Fibroblast of upper back skin (primary cell): ENCODE data around the gene OR2T2.
"Not testable (repeated sequence)": the region's sequence is repeated elsewhere in the genome, so short reads cannot be mapped to it uniquely, and the experiment has no call there.

Experiments used
- DNase-seq: peaks from one replicate; pipeline ENCODE4 v3.0.0-alpha.2; 2013

Gene OR2T2

DNA sequence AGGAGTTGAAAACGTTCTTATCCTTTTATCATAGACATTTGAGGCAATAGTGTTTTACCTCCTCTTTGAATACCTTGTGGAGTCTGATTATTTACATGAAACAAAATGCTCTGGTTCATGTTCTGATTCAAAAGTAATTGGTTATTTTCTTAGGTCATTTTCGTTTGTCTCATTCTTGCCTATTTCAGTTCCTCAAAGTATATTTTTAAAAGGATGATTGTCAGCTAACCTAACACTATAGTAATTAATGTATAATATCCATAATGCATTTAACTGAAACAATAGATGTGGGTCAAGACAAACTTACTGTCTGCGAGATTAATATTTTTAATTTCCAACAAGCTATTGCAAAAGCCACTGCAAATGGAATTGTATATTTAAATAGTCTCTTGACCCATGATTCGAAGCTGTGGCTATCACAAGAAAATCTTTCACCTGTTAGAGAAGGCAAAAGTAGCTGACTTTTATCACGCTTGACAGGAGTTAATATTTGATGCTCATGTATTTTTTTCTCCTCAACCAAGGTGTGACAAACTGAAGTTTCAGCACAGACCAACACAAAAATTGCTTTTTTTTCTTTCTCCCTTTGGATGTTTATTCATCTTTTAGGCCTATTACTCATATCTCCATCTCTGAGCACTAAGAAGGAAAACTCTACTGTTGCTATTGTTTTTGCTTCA is 5.2 kb downstream of the OR2T2 start:
- DNase-seq: not testable (repeated sequence)

DNA sequence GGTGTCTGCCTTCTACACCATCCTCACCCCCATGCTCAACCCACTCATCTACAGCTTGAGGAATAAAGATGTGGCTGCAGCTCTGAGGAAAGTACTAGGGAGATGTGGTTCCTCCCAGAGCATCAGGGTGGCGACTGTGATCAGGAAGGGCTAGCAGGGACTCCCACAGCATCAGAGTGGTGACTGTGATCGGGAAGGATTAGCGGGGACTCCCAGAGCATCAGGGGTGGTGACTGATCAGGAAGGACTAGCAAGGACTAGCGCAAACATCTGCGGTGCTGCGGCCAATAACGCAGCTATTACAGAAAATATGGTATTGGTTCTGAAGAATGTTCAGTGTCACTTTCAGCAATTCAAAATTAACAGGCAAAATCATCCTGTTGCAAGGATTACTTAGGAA is 8.2 kb downstream of the OR2T2 start:
- not testable (repeated sequence) for DNase-seq

DNA sequence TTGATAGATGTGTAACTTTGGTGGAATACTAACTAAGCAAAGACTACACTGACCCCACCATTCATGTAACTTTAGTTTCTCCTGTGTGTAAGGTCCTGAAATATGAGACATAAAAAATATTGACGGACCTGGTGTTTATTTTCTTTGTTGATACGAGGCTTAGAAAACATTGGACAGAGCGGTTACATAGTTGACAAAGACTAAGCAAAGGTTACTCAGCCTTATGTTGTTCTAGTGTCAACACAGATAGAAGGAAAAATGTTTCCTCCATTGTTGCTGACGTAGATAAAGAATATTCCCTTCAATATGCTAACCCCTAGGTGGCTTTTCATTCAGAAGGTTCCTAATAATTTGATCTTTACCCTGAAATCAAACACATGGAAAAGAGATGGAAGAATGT is 9.6 kb downstream of the OR2T2 start:
- DNase-seq: not testable (repeated sequence)

DNA sequence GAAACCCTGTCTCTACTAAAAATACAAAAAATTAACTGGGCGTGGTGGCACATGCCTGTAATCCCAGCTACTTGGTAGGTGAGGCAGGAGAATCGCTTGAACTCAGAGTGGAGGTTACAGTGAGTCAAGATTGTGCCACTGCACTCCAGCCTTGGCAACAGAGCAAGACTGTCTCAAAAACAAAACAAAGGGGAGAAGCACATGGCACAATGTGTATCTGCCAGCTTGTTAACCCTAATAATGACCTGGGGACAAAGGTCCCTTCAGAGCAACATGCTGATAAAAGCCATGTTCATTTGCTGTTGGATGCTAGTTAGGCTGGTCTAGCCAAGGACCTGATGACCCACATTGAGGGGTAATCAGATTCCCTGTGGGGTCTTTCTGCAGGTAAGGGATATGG is 11.2 kb downstream of the OR2T2 start:
- DNase-seq: not testable (repeated sequence)

DNA sequence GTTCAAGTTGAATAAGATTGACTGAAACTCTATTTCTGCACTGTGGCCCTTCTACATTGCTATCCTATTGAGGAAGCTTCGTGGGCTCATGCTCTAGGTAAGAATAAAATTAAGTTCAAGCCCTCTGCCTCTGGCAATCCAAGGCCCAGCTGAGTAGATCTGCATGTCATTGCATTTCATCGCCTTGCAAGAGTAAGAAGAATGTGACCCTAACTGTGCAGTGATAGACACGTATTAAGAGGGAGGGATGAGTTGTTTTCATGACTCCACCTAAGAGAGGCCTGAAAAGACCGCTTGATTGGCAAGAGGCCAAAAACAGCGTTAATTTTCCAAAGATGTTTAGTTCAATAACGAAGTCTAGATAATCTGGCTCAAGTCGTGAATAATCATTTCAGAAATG is 13.7 kb downstream of the OR2T2 start:
- DNase-seq: not testable (repeated sequence)

DNA sequence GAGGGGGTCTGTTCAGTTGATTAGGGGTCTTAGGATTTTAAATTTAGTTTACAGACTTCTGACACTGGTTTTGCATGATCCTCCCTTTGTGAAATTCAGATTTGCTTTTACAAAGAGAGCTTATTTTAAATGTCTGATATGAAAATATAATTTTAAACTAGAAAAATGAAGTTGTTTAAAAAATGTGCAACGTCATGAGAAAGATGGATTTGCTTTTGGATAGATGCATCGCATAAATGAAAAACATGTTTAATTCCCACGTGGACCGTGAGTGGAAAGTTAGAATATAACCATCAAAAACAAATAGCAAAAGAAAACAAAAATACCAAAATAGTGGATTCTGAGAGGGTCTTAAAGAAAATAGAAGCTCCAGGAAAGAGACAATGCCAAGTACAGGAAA is 25.7 kb downstream of the OR2T2 start:
- no peak for DNase-seq

DNA sequence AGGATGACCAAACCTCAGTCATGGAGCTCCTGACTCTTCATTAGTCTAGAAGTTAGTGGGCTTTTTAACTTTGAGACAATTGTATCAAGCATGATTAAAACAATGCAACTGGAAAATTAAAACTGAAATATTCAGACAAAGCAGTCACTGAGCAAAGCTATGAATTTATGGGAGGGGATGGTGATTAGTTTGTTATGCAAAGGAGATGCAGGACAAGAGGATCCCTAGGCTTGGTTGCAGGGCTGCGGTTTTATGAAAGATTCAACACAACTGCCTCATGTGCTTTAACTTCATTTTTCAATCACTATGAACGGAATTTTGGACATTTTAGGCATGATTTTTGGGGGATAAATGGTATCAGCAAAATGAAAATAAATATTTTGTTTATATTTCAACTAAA is 26.7 kb downstream of the OR2T2 start:
- not testable (repeated sequence) for DNase-seq

DNA sequence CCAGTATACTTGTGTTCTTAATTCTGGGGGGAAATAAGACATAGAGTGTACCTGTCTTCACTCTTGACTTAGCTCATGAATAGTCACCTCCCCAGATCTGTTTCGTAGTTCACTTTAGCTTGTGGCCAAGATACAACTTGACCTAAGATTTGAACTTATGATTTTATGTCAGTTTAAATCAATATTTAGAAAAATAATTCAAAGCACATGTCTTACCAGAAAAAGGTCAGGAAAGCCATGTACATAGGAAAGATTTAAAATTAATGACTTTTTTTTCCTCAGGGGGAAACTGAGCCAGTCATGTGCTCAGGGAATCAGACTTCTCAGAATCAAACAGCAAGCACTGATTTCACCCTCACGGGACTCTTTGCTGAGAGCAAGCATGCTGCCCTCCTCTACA is 27.6 kb downstream of the OR2T2 start, which contains the start of gene OR2T3:
OR2T3 (plus strand) TSS at position 301 of the 400 bp plus-strand sequence; CDS start at position 301, 0 bp downstream.
- DNase-seq: not testable (repeated sequence)

DNA sequence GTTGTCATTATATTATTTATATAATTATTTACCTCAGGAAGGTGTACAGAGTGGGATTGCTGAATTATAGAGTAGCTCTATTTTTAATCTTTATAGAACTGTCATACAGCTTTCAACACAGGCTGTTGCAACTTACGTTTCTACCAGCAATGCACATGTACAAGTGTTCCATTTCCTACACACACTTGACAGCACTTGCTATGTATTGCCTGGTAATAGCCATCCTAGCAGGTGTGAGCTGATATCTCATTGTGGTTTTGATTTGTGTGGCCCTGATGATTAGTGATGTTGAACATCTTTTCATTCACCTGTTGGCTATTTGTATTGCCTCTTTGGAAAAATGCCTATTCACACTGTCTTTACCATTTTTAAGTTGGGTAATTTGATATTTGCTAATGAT is 30.2 kb downstream of the OR2T2 start:
- not testable (repeated sequence) for DNase-seq

DNA sequence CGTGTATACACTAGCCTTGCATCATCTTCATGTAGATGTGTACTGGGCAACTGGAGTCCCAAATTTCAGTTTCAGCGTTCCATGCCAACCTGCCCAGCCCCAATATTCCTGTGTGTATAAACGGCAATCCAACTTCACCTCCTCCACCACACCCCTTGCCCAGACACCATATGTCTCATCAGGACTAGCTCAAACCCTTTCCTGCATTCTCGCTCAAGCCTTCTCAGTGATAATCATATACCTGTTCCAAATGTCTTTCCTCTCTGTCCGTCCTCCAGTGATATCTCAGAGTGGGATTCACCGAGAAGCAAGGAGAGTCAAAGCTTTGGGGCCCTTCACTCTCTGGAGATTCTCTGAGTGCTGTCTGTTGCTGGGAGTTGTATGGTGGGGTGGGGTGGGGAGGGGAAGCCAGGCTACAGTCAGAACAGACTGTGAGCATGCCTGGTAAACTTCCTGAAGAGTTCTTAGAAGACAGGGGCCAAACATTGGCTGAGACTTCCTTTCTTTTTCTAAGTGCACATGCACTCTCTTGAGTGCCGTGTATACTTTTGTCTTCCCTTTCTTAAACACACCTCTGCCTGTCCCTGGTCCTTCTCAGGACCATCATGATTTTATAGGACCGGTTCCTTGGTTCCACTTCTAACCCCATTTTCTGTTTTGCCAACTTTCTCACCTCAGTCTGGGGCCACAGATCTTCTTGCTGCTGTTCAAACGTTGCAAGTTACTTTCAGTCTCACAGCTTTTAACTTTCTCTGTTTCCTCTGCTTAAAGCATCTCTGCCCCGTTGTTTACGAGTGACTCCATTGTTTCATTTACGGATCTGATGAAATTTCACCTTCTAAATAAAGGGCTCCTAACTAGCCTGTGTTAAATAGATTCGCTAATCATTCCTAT is 36.5 kb downstream of the OR2T2 start:
- DNase-seq: not testable (repeated sequence)

DNA sequence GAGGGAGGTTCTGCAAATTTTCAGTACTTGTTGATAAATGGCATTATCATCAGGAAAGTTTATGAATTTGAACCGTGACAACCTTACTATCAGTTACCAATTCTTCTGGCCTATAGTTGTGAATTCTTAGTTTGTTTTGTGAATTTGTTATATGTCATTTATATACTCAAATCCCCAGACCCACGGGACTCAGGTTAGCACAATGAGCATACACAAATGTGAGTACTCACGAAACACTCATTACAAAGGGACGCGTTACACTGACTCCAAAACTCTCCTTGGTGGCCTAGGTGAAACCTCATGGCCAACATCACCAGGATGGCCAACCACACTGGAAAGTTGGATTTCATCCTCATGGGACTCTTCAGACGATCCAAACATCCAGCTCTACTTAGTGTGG is 42.9 kb downstream of the OR2T2 start, which contains the start of gene OR2T5:
OR2T5 (plus strand) TSS at position 301 of the 400 bp plus-strand sequence; CDS start at position 301, 0 bp downstream.
- DNase-seq: not testable (repeated sequence)

DNA sequence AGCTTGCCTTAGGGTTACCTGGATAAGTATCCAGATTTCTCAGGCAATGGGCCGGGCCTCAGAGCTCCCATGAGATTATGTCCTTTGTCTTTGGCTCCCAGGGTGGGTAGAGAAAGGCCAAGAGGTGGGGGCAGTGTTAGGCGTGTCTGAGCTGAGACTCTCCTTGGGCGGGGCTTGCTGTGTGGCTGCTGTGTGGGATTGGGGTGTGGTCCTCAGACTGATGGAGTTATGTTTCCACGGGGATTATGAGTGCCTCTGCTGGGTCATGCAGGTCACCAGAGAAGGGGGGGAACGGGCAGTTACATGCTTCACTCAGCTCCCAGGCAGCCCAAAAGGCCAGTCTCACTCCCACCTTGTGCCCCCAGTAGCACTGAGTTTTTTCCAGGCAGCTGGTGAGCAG is 51.2 kb downstream of the OR2T2 start:
- not testable (repeated sequence) for DNase-seq

DNA sequence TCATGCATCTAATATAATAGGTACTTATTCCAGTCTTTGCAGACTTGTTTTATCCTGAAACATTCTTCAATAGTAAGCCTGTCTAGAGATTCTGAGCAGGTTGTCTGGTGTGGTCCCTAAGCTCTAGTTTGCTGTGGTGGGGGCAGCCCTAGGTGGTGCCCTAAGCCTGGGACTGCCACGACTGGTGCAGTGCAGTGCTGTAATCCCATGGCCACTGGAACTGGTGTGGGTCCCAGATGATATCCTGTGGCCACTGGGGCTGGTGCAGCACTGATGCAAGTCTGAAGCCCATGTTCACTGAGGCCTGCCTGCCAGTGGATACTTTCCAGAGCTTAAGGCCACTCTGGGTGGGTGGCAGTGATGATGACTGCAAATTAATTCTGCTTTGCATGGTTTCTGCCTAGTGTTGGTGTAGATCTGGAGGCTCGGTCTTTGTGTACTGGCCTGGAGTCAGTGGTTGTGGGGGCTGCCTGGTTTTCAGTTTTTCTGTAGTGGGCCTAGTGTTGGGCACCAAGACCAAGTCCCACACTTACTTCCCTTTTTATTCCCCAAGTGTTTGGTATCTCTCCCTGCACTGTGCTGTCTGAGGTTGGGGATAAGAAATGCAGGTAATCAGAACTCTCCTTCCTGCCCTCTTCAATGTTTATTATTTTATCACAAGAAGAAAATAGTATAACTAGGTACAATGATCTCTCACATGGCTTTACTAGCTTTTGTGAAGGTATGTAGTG is 55.0 kb downstream of the OR2T2 start:
- not testable (repeated sequence) for DNase-seq
